Nephron progenitor cell (in vitro differentiated cells): ENCODE data around the gene FADS1.

Source experiments
- DNase-seq: peaks from one replicate; pipeline ENCODE4 v3.0.0; 2021
- H3K27ac Mint-ChIP-seq: 2 replicates; pipeline ENCODE4 v1.8.0; 2021; ENCODE audit warnings: mild to moderate bottlenecking, moderate library complexity, mixed read lengths
- H3K27me3 Mint-ChIP-seq: 2 replicates; pipeline ENCODE4 v1.8.0; 2021; ENCODE audit warnings: mild to moderate bottlenecking, low read depth, mixed read lengths; ENCODE audit not compliant: poor library complexity
- H3K36me3 Mint-ChIP-seq: 2 replicates; pipeline ENCODE4 v1.8.0; 2021; ENCODE audit warnings: low read depth, mixed read lengths
- H3K4me1 Mint-ChIP-seq: 2 replicates; pipeline ENCODE4 v1.8.0; 2021; ENCODE audit warnings: mixed read lengths
- H3K4me3 Mint-ChIP-seq: 2 replicates; pipeline ENCODE4 v1.8.0; 2021; ENCODE audit warnings: mild to moderate bottlenecking, moderate library complexity, mixed read lengths
- H3K9me3 Mint-ChIP-seq: 2 replicates; pipeline ENCODE4 v1.8.0; 2021; ENCODE audit warnings: mild to moderate bottlenecking, moderate library complexity, mixed read lengths
- TF ChIP-seq, protein P1 (sequence below): fragments of 200-600 bp; sonication (generic); IDR thresholded peaks from 2 replicates; pipeline ENCODE4 v1.5.0; 2021; ENCODE audit warnings: antibody characterized with exemption

FADS1 gene

DNA sequence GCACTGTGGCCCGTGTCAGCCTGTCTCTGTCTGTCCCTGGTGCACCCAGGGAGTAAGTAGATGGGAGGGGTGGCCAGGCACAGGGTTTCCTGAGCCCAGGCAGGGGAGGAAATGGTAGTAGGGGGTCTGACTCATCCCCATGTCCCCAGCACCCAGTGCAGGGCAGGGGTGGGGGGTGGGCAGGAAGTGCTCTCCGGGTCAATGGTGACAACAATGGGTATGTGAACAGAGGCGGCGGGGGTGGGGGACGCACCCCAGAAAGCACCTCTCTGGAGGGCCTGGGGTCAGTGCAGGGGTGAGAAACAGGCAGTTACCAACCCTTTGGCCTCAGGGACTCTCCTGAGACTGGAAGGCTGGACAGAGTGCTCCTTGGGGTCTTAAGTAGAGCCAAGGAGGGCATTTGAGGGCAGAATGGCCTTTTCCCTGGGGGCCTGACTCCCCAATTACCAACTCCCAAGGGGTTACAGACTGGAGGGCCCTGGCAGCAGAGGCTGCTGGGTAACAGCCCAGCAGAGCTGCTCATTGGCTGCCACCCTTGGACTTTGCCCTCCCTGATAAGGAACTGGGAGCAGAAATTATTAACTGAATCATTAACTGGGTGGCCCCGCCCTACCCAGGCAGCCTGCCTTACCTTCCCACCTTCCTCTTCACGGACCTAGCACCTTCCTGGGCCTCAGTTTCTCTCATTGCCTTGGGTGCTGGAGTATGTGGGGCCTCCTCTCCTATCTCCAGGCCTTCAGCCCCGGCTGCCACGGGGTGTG, 60.2 kb downstream of the FADS1 start:
- no peak for DNase-seq
- H3K4me3 Mint-ChIP-seq, result no peak overlapping the region
- no peaks in the 10 kb centered on the region for H3K9me3 Mint-ChIP-seq
- H3K27me3 Mint-ChIP-seq, result peaks cover 24% of the 10 kb centered on the region
- H3K4me1 Mint-ChIP-seq, result peaks cover 64% of the 10 kb centered on the region
- TF ChIP-seq, protein P1, sequence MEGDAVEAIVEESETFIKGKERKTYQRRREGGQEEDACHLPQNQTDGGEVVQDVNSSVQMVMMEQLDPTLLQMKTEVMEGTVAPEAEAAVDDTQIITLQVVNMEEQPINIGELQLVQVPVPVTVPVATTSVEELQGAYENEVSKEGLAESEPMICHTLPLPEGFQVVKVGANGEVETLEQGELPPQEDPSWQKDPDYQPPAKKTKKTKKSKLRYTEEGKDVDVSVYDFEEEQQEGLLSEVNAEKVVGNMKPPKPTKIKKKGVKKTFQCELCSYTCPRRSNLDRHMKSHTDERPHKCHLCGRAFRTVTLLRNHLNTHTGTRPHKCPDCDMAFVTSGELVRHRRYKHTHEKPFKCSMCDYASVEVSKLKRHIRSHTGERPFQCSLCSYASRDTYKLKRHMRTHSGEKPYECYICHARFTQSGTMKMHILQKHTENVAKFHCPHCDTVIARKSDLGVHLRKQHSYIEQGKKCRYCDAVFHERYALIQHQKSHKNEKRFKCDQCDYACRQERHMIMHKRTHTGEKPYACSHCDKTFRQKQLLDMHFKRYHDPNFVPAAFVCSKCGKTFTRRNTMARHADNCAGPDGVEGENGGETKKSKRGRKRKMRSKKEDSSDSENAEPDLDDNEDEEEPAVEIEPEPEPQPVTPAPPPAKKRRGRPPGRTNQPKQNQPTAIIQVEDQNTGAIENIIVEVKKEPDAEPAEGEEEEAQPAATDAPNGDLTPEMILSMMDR, result no peak
- no peak overlapping the region for H3K27ac Mint-ChIP-seq
- no peaks in the 10 kb centered on the region for H3K36me3 Mint-ChIP-seq

DNA sequence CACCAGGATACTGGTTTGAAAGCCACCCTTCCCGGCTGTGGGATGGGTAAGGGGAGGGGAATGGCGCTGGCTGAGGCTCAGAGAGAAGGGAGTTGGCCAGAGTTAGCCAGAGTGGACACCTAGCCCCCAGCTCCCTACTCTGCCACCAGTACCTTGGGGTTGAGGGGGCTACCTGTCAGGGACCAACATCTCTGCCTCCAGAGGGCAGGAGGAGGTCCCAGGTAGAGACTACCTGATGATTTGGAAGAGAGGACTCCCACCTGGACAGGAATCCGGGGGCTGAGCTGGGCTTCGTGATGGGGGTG, 60.7 kb downstream of the FADS1 start:
- Mint-ChIP-seq H3K4me3 (no peak overlapping the region), H3K4me1 (peaks cover 65% of the 10 kb centered on the region), H3K27ac (no peak overlapping the region), H3K27me3 (peaks cover 27% of the 10 kb centered on the region), H3K36me3 (no peaks in the 10 kb centered on the region), H3K9me3 (no peaks in the 10 kb centered on the region)
- TF ChIP-seq, protein P1, result no peak
- no peak for DNase-seq

DNA sequence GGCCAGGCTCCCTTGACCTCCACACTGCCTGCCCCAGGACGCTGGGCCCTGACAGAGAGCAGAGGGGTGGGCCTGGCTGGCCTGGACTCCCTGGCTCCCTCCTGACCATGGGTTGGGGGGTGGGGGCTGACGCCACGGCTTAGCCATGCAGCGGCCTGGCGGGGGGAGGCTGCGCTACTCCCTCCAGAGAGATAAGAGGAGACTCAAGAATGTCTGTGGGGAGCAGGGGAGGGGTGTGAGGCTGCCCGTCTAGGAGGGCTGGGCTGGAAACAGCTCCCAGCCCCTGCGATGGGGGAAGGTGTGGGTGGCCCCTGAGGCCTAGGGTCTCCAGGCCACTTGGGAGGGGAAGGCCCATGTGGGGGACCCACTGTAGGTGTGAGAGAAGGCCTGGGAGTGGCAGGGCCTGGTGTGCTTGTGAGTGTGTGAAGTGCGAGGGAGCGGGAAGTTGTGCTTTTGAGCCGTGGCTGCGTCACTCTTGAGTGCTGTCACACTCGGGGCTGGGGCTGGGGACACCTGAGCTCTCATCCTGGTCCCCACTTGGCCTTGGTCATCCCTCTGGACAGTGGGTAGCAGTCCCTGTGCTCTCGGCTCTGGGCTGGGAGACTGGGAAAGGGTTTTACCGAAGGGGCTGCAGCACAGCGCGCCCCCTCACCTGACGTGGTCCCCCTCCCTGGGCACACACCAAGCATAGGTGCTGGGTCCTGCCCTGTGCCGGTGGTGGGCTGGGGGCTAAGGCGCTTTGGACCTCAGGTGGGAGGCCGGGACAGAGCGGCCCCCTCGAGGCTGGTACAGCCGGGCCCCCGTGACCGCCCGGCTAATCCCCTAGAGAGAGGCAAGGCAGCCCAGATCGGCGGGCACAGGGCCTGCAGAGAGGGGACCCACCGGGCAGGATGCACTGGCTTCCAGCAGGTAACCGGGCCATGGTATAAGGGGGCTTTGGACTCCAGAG, 62.0 kb downstream of the FADS1 start:
- peak; percentile 33 for DNase-seq
- peak overlapping the region; percentile 86 for H3K4me3 Mint-ChIP-seq
- peaks cover 67% of the 10 kb centered on the region for H3K4me1 Mint-ChIP-seq

DNA sequence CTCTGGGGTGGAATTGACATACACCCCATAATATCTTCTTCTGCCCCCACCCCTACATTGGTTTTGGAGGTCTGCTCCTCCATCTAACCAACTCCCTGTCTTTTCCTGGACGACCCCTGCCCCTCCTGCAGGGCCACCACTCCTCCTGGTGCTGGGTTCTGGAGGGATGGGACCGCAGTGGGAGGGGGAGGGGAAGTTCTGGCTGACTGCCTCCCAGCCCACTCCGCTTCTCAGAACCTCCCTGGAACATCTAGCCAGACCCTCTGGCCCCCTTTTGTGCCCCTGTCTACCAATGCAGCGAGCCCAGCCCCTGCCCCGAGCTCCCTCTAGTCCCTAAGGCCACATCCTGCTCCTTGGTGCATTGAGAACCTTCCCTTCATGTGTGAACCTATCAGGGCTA, 63.1 kb downstream of the FADS1 start:
- peaks cover 31% of the 10 kb centered on the region for H3K27me3 Mint-ChIP-seq
- no peaks in the 10 kb centered on the region for H3K9me3 Mint-ChIP-seq
- H3K36me3 Mint-ChIP-seq, result no peaks in the 10 kb centered on the region
- DNase-seq, result no peak
- peak overlapping the region; percentile 86 for H3K4me3 Mint-ChIP-seq
- peaks cover 73% of the 10 kb centered on the region for H3K4me1 Mint-ChIP-seq
- TF ChIP-seq, protein P1, result no peak
- H3K27ac Mint-ChIP-seq, result no peak overlapping the region

More for the DNA sequence above, 62.0 kb downstream of the FADS1 start:
- peaks cover 31% of the 10 kb centered on the region for H3K27me3 Mint-ChIP-seq
- H3K36me3 Mint-ChIP-seq, result no peaks in the 10 kb centered on the region
- H3K9me3 Mint-ChIP-seq, result no peaks in the 10 kb centered on the region
- TF ChIP-seq, protein P1, result no peak
- H3K27ac Mint-ChIP-seq, result no peak overlapping the region

DNA sequence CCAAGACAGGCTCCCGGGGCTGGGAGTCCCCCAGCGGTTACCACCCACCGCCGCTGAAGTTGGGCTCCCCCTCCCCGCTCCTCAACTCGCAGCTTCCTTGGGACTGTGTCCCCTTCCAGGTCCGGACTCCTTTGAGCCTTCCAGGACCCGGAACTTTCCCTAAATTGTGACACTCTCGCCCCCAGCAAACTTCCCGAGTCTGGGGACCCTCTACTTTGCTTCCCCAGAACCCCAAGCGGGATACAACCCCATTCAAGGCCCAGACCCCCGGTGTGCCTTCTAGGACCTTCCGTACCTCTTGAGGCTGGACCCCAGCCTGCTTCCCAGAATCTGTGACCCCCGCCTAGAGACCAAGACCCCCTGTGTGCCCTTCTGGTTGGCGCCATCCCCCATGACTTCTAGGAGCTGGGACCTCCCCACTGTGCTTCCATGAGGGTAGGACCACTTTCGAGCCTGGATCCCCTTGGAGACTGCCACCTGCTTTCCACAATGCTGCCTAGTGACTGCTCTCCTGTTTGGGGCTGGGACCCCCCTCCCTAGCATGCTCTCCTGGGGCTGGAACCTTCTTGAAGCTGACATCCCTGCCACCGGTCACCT, 63.8 kb downstream of the FADS1 start:
- no peak for DNase-seq
- TF ChIP-seq, protein P1, result no peak
- H3K36me3 Mint-ChIP-seq, result no peaks in the 10 kb centered on the region
- no peak overlapping the region for H3K27ac Mint-ChIP-seq
- H3K27me3 Mint-ChIP-seq, result peaks cover 31% of the 10 kb centered on the region
- peaks cover 74% of the 10 kb centered on the region for H3K4me1 Mint-ChIP-seq
- peak overlapping the region; percentile 86 for H3K4me3 Mint-ChIP-seq
- H3K9me3 Mint-ChIP-seq, result no peaks in the 10 kb centered on the region
